HUES48 (cell line): ENCODE measurements around the gene DDA1.
"Not testable (repeated sequence)": the region's sequence is repeated elsewhere in the genome, so short reads cannot be mapped to it uniquely, and the experiment has no call there.

Experiments used
- H3K27ac ChIP-seq: one replicate; pipeline ENCODE4 v1.7.0; 2013; ENCODE audit warnings: low read depth, low read length, inconsistent platforms
- H3K27me3 ChIP-seq: 2 replicates; pipeline ENCODE4 v1.6.1; 2013; ENCODE audit warnings: mild to moderate bottlenecking, low read length; ENCODE audit not compliant: control insufficient read depth, insufficient read depth
- H3K36me3 ChIP-seq: 2 replicates; pipeline ENCODE4 v1.6.1; 2013; ENCODE audit warnings: low read length; ENCODE audit not compliant: control insufficient read depth, insufficient read depth
- H3K4me1 ChIP-seq: 2 replicates; pipeline ENCODE4 v1.6.1; 2013; ENCODE audit warnings: mild to moderate bottlenecking, low read length; ENCODE audit not compliant: control insufficient read depth, insufficient read depth
- H3K4me3 ChIP-seq: 2 replicates; pipeline ENCODE4 v1.5.1; 2013; ENCODE audit warnings: mild to moderate bottlenecking, low read depth, low read length
- H3K9ac ChIP-seq: 2 replicates; pipeline ENCODE4 v1.6.1; 2013; ENCODE audit warnings: mild to moderate bottlenecking, low read depth, low read length, moderate library complexity
- H3K9me3 ChIP-seq: 2 replicates; pipeline ENCODE4 v1.6.1; 2013; ENCODE audit warnings: low read length; ENCODE audit not compliant: control insufficient read depth, insufficient read depth

The DDA1 gene

DNA sequence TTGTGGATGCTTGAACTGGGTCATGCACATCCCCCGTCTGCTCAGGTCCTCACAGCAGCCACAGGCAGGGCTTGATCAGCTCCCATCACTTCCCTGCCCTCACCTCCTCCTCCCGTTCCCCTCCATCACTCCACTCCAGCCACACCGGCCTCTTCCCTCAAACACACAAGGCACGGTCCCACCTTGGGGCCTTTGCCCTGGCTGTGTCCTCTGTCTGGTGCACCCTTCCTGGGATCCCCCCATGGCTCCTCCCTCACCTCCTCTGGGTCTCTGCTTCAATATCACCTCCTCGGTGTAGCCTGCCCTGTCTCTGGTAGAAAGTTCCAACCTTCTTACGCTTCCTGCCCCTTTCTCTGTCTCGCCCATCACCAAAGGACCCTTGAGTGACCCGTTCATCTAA is 44.0 kb downstream of the DDA1 start:
- H3K4me3 ChIP-seq, result no peak overlapping the region
- H3K9ac ChIP-seq, result no peak overlapping the region
- H3K36me3 ChIP-seq, result no peaks in the 10 kb centered on the region
- no peaks in the 10 kb centered on the region for H3K27me3 ChIP-seq
- H3K27ac ChIP-seq, result no peak overlapping the region
- H3K9me3 ChIP-seq, result no peaks in the 10 kb centered on the region
- H3K4me1 ChIP-seq, result peaks cover 4% of the 10 kb centered on the region; the same call in 1 of the 2 replicates

DNA sequence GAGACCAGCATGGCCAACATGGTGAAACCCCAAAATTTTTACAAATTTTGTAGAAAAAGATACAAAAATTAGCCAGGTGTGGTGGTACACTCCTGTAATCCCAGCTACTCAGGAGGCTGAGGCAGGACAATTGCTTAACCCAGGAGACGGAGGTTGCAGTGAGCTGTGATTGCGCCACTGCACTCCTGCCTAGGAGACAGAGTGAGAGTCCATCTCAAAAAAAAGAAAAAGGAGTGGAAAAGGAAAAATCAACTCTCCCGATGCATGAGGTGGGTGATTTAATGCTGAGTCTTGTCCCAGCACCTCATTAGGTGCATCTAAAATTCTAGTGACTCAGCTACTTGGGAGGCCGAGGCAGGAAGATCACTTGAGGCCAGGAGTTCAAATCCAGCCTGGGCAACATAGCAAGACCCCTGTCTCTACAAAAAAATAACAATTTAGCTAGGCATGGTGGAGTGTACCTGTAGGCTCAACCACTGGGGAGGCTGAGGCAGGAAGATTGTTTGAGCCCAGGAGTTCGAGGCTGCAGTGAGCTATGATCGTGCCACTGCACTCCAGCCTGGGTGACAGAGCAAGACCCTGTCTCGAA is 47.8 kb downstream of the DDA1 start:
- Histone ChIP-seq H3K27me3 (no peaks in the 10 kb centered on the region), H3K9ac (no peak overlapping the region), H3K9me3 (no peaks in the 10 kb centered on the region), H3K36me3 (no peaks in the 10 kb centered on the region), H3K27ac (no peak overlapping the region), H3K4me1 (no peaks in the 10 kb centered on the region), H3K4me3 (no peak overlapping the region)

DNA sequence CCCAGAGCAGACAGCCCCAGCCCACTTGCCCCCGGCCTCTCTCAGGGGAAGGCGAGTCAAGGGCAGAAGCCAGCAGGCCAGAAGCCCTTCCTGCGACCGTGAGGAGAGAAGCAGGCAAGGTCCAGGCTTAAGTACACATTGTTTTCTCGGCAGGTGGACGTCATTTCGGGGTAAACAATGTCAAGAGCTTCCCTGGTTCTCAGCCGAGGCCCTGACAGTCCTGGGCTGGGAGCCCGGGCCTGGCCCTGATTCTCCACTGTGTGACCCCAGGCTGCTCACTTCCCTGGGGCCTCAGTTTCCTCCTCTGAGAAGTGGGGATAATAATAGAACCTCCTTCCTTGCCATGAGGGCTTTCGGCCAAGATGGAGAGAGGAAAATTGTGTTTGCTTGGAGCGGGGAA is 48.4 kb downstream of the DDA1 start:
- Histone ChIP-seq H3K4me1 (no peaks in the 10 kb centered on the region), H3K27ac (no peak overlapping the region), H3K9ac (no peak overlapping the region)

DNA sequence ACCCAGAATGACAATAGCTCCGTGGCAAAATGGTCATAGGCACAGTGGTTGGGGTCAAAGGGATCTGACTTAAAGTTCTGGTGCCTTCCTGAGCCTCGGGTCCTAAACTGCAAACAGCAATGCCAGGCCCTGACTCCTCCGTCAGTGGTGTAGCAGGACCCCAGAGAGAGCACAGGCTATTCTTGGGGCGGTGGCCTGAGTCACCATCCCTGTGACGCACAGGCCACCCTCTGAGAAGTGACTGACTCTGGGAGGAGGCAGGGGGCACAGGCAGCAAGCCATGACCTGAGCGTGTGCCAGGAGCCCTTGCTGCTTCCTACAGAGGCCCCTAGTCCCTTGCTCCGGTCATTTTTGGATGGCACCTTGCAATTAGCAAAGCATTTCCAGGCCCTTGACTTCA is 49.0 kb downstream of the DDA1 start:
- Histone ChIP-seq H3K27me3 (no peaks in the 10 kb centered on the region), H3K4me3 (no peak overlapping the region), H3K27ac (no peak overlapping the region), H3K36me3 (no peaks in the 10 kb centered on the region), H3K9me3 (no peaks in the 10 kb centered on the region), H3K4me1 (no peaks in the 10 kb centered on the region), H3K9ac (no peak overlapping the region)

More for the DNA sequence above, 48.4 kb downstream of the DDA1 start:
- Histone ChIP-seq H3K36me3 (no peaks in the 10 kb centered on the region), H3K4me3 (no peak overlapping the region), H3K27me3 (no peaks in the 10 kb centered on the region), H3K9me3 (no peaks in the 10 kb centered on the region)

DNA sequence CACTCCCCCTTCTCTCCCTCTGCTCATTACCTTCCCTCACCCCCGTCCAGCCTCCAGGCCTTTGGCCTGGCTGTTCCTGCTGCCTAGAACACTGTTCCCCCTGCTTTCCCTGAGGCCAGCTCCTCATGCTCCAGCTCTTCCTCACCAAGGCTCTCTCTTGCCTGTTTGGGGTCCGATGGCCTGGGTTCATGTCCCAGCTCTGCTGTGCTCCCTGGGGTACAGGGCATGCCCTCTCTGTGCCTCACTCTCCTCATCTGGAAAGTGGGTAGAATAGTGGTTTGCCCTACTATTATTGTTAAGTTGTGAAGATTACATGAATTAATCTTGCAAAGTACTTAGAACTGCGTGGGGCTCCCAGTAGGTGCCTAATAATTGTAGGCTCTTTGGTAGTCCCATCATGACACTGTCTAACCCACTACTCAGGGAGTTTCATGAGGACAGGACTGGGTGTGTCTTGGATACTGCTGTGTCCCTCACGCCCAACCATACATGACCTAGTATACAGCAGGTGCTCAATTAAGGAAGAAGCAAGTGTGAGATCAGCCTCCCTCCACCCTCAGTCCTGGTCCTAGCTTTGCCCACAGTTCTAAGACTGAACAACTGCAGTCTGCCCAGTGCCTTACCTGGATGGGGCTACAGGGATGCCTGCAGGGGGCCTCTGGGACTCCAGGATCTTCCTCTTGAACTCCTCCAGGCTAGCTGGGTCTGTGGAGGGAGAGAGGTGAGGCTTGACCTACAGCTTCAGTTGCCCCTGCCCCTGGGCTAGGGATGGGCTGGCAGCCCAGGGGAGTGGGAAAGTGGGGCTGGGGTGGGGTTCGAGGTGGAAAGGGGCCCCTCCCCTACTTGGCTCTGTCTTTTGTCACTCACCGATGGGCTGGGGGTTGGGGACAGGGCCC is 50.8 kb downstream of the DDA1 start:
- H3K4me3 ChIP-seq, result no peak overlapping the region
- no peaks in the 10 kb centered on the region for H3K9me3 ChIP-seq
- H3K27ac ChIP-seq, result no peak overlapping the region
- no peaks in the 10 kb centered on the region for H3K4me1 ChIP-seq
- H3K9ac ChIP-seq, result no peak overlapping the region
- no peaks in the 10 kb centered on the region for H3K27me3 ChIP-seq
- no peaks in the 10 kb centered on the region for H3K36me3 ChIP-seq

DNA sequence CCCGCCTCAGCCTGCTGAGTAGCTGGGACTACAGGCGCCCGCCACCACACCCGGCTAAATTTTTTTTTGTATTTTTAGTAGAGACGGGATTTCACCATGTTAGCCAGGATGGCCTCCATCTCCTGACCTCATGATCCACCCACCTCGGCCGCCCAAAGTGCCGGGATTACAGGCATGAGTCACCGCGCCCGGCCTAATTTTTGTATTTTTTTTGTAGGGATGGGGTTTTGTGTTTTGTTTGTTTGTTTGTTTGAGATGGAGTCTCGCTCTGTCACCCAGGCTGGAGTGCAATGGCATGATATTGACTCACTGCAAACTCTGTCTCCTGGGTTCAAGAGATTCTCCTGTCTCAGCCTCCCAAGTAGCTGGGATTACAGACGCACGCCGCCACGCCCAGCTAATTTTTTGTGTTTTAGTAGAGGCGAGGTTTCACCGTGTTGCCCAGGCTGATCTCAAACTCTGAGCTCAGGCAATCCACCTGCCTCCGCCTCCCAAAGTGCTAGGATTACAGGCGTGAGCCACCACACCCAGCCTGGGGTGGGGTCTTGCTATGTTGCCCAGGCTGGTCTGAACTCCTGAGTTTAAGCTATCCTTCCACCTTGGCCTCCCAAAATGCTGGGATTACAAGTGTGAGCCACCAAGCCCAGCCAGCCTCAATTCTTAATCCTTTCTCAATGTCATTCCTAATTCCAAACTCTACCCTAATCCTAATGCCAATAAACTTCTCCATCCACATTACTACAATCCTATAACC is 54.7 kb downstream of the DDA1 start:
- H3K27ac ChIP-seq, H3K4me1 ChIP-seq, H3K4me3 ChIP-seq, H3K27me3 ChIP-seq, H3K9ac ChIP-seq, H3K36me3 ChIP-seq, H3K9me3 ChIP-seq: not testable (repeated sequence)

DNA sequence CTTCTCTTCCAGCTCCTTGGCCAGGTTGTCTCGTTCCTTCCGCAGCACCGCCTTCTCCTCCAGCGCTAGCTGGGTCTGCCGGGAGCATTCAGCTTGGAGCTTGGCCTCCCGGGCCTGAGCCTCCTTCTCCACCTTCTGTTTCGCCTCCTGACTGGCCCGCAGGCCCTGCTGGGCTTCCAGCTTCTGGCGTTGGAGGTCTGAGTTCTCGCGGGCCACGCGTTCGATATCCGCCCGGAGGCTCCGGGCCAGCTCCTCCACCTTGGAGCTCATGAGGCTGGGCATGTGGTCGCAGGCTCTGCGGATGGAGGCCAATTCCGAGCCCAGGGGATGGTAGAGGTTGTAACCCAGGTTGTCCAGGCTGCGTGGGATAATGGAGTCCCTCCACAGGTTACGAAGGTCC is 56.0 kb downstream of the DDA1 start:
- H3K4me3 ChIP-seq, result no peak overlapping the region
- no peaks in the 10 kb centered on the region for H3K4me1 ChIP-seq
- no peaks in the 10 kb centered on the region for H3K36me3 ChIP-seq
- H3K27me3 ChIP-seq, result no peaks in the 10 kb centered on the region
- no peaks in the 10 kb centered on the region for H3K9me3 ChIP-seq
- H3K9ac ChIP-seq, result no peak overlapping the region
- no peak overlapping the region for H3K27ac ChIP-seq

DNA sequence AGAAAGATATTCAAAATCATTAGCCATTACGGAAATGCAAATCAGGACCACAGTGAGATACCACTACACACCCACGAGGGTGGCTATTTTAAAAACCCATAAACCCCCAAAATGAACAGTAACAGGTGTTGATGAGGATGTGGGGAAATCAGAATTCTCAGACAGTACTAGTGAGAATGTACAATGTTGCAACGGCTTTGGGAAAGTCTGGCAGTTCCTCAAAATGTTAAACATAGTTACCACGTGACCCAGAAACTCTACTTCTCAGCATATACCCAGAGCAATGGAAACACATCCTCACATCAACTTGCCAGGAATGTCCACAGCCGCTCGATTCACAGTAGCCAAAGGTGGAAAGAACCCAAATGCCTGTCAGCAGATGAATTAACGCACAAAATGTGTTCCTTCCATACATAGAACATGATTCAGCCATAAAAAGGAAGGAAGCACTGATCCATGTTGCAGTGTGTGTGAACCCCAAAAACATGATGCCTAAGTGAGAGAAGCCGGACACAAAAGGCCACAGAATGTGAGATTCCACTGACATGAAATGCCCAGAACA is 60.7 kb downstream of the DDA1 start:
- no peak overlapping the region for H3K9ac ChIP-seq
- no peak overlapping the region for H3K4me3 ChIP-seq
- no peaks in the 10 kb centered on the region for H3K4me1 ChIP-seq
- H3K27me3 ChIP-seq, result no peaks in the 10 kb centered on the region
- no peaks in the 10 kb centered on the region for H3K36me3 ChIP-seq
- no peak overlapping the region for H3K27ac ChIP-seq
- H3K9me3 ChIP-seq, result no peaks in the 10 kb centered on the region
